Measurements from ENCODE around the gene CDC34.

Gene CDC34

GRCh38 chr19:590750-591098 lies 59.2 kb downstream of the CDC34 start:
- DNase-seq: no peak

GRCh38 chr19:591099-591958 lies 59.8 kb downstream of the CDC34 start:
- DNase-seq: no peak

Measured in NCI-H1436 (cell line).